ENCODE results near the gene KLHDC7B. TPM values are rescaled to one million over a fixed set of nuclear protein-coding genes. Genes with fewer than 3 reads are reported as not detected.

KLHDC7B gene
- total RNA-seq, 1 donor from 2014 or later = not detected

DNA sequence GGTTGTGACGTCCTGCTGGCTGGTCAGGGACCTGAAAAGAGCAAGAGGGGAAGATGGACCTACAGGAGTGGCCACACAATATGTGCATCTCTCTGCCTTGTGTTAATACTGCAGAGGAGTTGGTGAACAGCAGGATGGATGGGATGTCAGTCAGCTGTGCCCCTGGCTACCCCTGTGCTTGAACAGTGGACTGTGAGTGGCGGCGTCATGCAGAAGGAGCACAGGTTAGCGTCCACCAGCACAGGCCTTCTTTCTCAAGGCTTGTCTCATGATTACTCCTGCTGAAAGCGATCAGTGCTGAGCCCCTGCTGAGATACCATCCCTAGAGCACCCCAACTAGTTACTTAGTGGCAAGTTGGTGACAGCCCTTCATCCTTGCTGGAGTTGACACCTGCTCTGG lies 40.7 kb downstream of the KLHDC7B start:
- DNase-seq (ENCODE audit: low read depth in 2 of 2) = no peak

DNA sequence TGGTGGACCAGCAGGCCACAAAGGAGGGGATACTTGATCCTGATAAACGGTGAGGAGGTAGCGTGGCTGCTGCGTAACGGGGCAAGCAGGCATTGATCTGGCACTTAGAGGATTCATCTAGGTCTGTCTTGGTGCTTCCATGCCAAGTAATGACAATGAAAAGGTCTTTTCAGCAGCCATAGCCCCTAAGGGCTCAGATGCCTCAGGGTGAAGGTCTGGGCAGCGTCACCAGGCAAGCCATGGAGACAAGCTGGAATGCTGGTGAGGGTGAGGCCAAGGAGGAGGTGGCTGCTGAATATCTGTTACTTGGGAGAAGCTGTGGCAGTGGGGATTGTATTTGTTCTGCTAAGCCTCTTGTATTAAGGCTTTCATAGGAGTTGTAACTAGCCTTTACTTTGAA lies 41.7 kb downstream of the KLHDC7B start:
- no peak for DNase-seq (ENCODE audit: low read depth in 2 of 2)

DNA sequence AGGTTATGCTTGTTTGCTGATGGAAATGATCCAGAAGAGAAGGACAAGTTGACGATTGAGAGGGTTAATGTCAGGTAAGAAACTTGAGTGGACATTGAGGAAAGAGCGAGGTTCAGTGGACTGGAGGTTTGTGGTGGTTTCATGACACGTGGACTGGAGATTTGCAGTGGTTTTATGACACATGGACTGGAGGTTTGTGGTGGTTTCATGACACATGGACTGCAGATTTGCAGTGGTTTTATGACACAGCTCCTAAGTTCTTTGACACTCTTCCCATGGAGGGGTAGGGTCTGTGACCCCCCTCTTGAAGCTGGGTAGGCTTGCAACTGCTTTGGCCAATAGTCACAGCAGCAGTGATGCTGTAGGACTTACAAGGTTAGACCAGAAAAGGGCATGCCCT lies 49.5 kb downstream of the KLHDC7B start:
- DNase-seq (ENCODE audit: low read depth in 2 of 2) = no peak

DNA sequence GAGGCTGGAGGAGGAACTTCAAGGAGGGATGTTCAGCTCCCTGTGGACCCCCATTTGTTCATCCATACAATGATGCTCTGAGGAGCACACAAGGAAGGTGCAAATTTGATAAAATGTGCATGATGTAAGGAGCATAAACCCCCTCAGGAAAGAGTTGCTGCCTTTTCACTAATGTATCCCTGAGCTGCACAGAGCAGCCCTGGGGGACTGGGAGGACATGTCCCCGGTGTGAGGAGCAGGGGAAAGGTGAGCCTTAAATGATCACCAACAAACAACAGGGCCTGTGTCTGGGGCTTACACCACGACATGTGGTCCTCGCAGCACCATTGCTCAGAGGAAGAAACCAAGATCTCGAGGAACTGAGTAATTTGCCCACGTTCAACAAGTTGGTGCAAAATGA lies 51.4 kb downstream of the KLHDC7B start:
- no peak for DNase-seq (ENCODE audit: low read depth in 2 of 2)

DNA sequence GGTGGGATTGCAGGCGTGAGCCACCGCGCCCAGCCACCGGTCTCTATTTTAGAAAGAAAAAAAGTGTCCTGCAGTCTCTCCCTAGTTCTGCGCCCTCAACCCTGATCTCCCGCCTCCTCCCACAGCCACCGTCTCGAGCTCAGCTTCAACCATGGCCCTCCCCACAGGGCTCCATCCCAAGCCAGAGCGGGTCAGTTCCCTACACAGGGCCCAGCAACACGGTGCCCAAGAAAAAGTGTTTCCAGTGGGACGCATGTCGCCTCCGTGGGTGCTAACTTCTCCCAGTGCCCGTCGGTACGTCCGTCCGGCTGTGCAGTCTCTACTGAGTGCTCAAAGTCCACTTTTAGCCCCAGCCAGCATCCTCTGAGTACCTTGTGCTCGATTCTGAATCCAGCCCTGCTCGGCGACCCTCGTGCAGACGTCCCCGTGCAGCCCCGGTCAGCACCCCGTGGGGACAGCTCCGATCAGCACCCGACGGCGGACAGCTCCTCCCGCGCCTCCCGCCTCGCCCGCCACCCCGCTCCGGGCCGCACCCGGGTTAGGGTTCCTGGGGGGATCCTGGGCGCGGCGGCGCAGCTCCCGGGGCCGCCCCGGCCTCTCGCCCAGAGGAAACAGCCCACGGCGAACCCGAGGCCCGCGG lies 54.2 kb downstream of the KLHDC7B start:
- peak in 1 of 2 donors; percentile 44 for DNase-seq (ENCODE audit: low read depth in 2 of 2)

DNA sequence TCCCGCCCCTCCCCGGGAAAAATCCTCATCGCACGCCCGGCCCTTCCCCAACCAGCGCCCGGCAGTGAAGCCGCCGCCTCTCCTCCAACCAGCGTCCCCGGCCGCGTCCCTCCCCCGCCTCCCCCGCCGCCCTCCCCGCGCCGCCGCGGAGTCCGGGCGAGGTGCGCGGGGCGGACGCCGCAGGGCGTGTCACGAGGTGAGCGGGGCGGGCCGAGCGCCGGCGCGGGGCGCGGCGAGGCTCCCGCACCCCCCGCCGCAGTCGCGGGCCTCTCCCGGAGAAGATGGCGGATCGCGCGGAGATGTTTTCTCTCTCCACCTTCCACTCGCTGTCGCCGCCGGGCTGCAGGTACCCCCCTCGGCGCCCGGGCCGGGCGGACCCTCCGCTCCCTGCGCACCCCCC lies 54.8 kb downstream of the KLHDC7B start, which contains the start of gene MAPK8IP2:
TSS of gene MAPK8IP2 (plus strand) at position 256 of the 400 bp plus-strand sequence. CDS start at position 282, 26 bp downstream.
- no peak for DNase-seq (ENCODE audit: low read depth in 2 of 2)

Other genes starting within 250 kb of the KLHDC7B start
- gene PLXNB2, start 238.3 kb upstream of the KLHDC7B start, total RNA-seq = 49.4 and 71.9 TPM in 2 replicates
- 0.64 and 1.9 TPM in 2 replicates for gene DENND6B, start 218.9 kb upstream of the KLHDC7B start, total RNA-seq
- 39.4 and 58.5 TPM in 2 replicates for gene PPP6R2, start 202.6 kb upstream of the KLHDC7B start, total RNA-seq
- gene SBF1, start 70.9 kb upstream of the KLHDC7B start, total RNA-seq = 26.7 and 35.4 TPM in 2 replicates
- 0.13 and 0.25 TPM in 2 replicates for gene ADM2, start 64.4 kb upstream of the KLHDC7B start, total RNA-seq
- 0.13 TPM in 1 of 2 replicates, not detected in the other for gene MIOX, start 59.0 kb upstream of the KLHDC7B start, total RNA-seq
- gene LMF2, start 38.2 kb upstream of the KLHDC7B start, total RNA-seq = 18.4 and 32.6 TPM in 2 replicates
- gene NCAPH2, start 37.7 kb upstream of the KLHDC7B start, total RNA-seq = 22.0 and 22.2 TPM in 2 replicates
- 2.8 and 3.1 TPM in 2 replicates for gene SCO2, start 20.3 kb upstream of the KLHDC7B start, total RNA-seq
- gene TYMP, start 15.9 kb upstream of the KLHDC7B start, total RNA-seq = 11.9 and 24.9 TPM in 2 replicates
- gene SYCE3, start 17.0 kb downstream of the KLHDC7B start, total RNA-seq = not detected in 2 replicates
- 0.77 and 4.3 TPM in 2 replicates for gene CPT1B, start 32.5 kb downstream of the KLHDC7B start, total RNA-seq
- gene CHKB, start 37.0 kb downstream of the KLHDC7B start, total RNA-seq = 18.0 and 41.3 TPM in 2 replicates
- 0.13 and 0.25 TPM in 2 replicates for gene MAPK8IP2, start 54.9 kb downstream of the KLHDC7B start, total RNA-seq
- gene ARSA, start 82.3 kb downstream of the KLHDC7B start, total RNA-seq = 8.0 and 18.6 TPM in 2 replicates
- 7.8 and 19.7 TPM in 2 replicates for gene SHANK3, start 126.9 kb downstream of the KLHDC7B start, total RNA-seq
- gene ACR, start 192.3 kb downstream of the KLHDC7B start, total RNA-seq = under 0.01 and 0.38 TPM in 2 replicates
- 3.1 and 5.8 TPM in 2 replicates for gene RABL2B, start 237.7 kb downstream of the KLHDC7B start, total RNA-seq